HepG2 (cell line): ENCODE measurements around the gene GJD3. TPM values are rescaled to one million over a fixed set of nuclear protein-coding genes. Genes with fewer than 3 reads are reported as not detected.

Experiments used
- CC2D1A ChIP-seq: sonication (generic); formaldehyde crosslinking; IDR thresholded peaks from 2 replicates; pipeline ENCODE4 v1.8.1; 2023; ENCODE audit warnings: mild to moderate bottlenecking, missing genetic modification reagents
- ELK4 ChIP-seq: sonication (generic); formaldehyde crosslinking; IDR thresholded peaks from 2 replicates; pipeline ENCODE4 v1.9.0; 2021; ENCODE audit warnings: missing genetic modification reagents, borderline replicate concordance
- MEIS1 ChIP-seq: sonication (generic); formaldehyde crosslinking; IDR thresholded peaks from 2 replicates; pipeline ENCODE4 v1.9.0; 2021; ENCODE audit warnings: mild to moderate bottlenecking, missing genetic modification reagents, moderate library complexity, borderline replicate concordance
- SIN3A ChIP-seq: IDR thresholded peaks from 2 replicates; pipeline ENCODE4 v1.6.1; 2011; ENCODE audit warnings: low read depth, mild to moderate bottlenecking, control low read depth, low read length, borderline replicate concordance
- ZNF138 ChIP-seq: sonication (generic); formaldehyde crosslinking; IDR thresholded peaks from 2 replicates; pipeline ENCODE4 v1.5.0; 2020; ENCODE audit warnings: mild to moderate bottlenecking, low read depth, missing genetic modification reagents
- ZNF333 ChIP-seq: sonication (generic); formaldehyde crosslinking; IDR thresholded peaks from 2 replicates; pipeline ENCODE4 v1.4.0; 2020; ENCODE audit warnings: mild to moderate bottlenecking, missing genetic modification reagents, borderline replicate concordance
- ZNF354B ChIP-seq: sonication (generic); formaldehyde crosslinking; IDR thresholded peaks from 2 replicates; pipeline ENCODE4 v1.8.0; 2022; ENCODE audit warnings: mild to moderate bottlenecking, missing genetic modification reagents
- polyA plus RNA-seq, 8 experiments: library from polyadenylated mRNA; depleted of rRNA in 3 of 8; stranded (reverse) in 7 of 8; unstranded in 1 of 8; fragments of >200 nt; fragmentation: Illumina TruSeq in 4 of 8; extraction: Trizol in 4 of 8; gene quantifications; 2 replicates each; pipeline versions ENCODE4 v1.2.1 to v1.2.3, GENCODE V29; 2011 to 2016; ENCODE audit warnings: low read depth in 4 of 8, missing spikeins in 1 of 8, mixed read lengths in 1 of 8; ENCODE audit not compliant: insufficient read depth in 1 of 8
- total RNA-seq, 5 experiments: library from RNA; depleted of rRNA; stranded (reverse); fragments of >200 nt; fragmentation: Illumina TruSeq; extraction: Trizol; gene quantifications; 2 replicates each; pipeline ENCODE4 v1.2.3, GENCODE V29; 2016; ENCODE audit warnings: low read depth in 1 of 5
- TF ChIP-seq, protein P1 (sequence below): sonication (generic); formaldehyde crosslinking; IDR thresholded peaks from 2 replicates; pipeline ENCODE4 v1.8.0; 2022; ENCODE audit warnings: mild to moderate bottlenecking, missing genetic modification reagents
- TF ChIP-seq, protein P2 (sequence below): IDR thresholded peaks from 2 replicates; pipeline ENCODE4 v1.6.1; 2016; ENCODE audit warnings: missing compliant biosample characterization, missing genetic modification reagents, borderline replicate concordance
- TF ChIP-seq, protein P3 (sequence below): sonication (generic); formaldehyde crosslinking; IDR thresholded peaks from 2 replicates; pipeline ENCODE4 v1.5.0; 2020; ENCODE audit warnings: mild to moderate bottlenecking, missing genetic modification reagents, borderline replicate concordance
- TF ChIP-seq, protein P4 (sequence below): sonication (generic); formaldehyde crosslinking; IDR thresholded peaks from 2 replicates; pipeline ENCODE4 v1.8.1; 2023; ENCODE audit warnings: mild to moderate bottlenecking, missing genetic modification reagents
- TF ChIP-seq, protein P5 (sequence below): sonication (generic); formaldehyde crosslinking; IDR thresholded peaks from 2 replicates; pipeline ENCODE4 v1.4.0; 2020; ENCODE audit warnings: mild to moderate bottlenecking, missing genetic modification reagents, borderline replicate concordance

Gene GJD3
- total and polyA plus RNA-seq, 2 of the 13 experiments (the other 11 are each of a cell fraction or from before 2014, with no cell fraction given), result not detected

DNA sequence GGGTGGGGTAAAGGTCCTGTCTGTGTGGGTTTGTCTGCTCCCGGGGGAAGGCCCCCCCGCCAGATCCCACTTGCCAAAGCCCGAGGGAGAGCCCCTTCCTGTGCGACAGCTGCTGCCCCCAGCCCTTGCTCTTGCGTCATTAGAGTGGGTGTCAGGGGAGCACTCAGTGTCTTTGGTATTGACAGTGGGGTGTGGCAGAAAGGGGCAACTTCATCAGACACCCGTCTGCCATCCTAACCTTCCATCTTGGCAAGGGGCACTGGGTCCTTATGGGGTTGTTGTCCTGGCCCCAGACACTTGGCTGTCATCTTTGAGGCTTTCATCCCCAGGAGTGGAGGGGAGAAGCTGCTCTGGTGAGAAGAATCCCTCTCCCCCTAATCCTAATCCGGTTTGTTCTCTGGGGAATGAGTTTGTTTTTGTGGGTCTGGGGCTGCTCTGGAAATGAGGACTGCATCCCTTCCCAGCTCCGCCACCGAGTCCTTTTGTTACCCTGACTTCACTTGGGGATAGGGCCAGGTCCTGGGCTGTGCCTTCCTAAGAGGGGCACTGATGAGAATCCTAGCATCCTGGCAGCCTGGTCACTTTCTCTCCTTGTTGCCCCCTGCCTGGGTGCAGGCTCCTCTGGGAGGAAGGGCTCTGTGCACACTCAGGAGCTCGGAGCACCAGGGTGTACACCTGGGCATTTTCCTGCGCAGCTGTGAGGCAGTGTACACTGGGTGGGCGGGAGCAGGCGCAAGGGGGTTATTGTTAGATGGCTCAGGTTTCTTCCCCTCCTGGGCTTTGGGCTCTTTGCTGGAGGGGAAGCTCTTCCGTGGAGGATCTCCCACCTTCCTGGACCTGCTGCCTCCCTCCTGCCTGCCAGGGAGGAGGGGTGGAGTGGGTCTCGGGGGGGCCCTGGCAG, 21.1 kb downstream of the GJD3 start (continued):
- TF ChIP-seq, protein P1, sequence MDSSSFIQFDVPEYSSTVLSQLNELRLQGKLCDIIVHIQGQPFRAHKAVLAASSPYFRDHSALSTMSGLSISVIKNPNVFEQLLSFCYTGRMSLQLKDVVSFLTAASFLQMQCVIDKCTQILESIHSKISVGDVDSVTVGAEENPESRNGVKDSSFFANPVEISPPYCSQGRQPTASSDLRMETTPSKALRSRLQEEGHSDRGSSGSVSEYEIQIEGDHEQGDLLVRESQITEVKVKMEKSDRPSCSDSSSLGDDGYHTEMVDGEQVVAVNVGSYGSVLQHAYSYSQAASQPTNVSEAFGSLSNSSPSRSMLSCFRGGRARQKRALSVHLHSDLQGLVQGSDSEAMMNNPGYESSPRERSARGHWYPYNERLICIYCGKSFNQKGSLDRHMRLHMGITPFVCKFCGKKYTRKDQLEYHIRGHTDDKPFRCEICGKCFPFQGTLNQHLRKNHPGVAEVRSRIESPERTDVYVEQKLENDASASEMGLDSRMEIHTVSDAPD (CRISPR knock-in tag), result no peak
- TF ChIP-seq, protein P2, sequence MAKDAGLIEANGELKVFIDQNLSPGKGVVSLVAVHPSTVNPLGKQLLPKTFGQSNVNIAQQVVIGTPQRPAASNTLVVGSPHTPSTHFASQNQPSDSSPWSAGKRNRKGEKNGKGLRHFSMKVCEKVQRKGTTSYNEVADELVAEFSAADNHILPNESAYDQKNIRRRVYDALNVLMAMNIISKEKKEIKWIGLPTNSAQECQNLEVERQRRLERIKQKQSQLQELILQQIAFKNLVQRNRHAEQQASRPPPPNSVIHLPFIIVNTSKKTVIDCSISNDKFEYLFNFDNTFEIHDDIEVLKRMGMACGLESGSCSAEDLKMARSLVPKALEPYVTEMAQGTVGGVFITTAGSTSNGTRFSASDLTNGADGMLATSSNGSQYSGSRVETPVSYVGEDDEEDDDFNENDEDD (CRISPR knock-in tag), result no peak
- TF ChIP-seq, protein P3, sequence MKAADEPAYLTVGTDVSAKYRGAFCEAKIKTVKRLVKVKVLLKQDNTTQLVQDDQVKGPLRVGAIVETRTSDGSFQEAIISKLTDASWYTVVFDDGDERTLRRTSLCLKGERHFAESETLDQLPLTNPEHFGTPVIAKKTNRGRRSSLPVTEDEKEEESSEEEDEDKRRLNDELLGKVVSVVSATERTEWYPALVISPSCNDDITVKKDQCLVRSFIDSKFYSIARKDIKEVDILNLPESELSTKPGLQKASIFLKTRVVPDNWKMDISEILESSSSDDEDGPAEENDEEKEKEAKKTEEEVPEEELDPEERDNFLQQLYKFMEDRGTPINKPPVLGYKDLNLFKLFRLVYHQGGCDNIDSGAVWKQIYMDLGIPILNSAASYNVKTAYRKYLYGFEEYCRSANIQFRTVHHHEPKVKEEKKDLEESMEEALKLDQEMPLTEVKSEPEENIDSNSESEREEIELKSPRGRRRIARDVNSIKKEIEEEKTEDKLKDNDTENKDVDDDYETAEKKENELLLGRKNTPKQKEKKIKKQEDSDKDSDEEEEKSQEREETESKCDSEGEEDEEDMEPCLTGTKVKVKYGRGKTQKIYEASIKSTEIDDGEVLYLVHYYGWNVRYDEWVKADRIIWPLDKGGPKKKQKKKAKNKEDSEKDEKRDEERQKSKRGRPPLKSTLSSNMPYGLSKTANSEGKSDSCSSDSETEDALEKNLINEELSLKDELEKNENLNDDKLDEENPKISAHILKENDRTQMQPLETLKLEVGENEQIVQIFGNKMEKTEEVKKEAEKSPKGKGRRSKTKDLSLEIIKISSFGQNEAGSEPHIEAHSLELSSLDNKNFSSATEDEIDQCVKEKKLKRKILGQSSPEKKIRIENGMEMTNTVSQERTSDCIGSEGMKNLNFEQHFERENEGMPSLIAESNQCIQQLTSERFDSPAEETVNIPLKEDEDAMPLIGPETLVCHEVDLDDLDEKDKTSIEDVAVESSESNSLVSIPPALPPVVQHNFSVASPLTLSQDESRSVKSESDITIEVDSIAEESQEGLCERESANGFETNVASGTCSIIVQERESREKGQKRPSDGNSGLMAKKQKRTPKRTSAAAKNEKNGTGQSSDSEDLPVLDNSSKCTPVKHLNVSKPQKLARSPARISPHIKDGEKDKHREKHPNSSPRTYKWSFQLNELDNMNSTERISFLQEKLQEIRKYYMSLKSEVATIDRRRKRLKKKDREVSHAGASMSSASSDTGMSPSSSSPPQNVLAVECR (CRISPR knock-in tag), result 0 out of 2 replicates have a peak, but pooled peaks have one; percentile 12
- TF ChIP-seq SIN3A (no peak), ELK4 (CRISPR knock-in tag) (no peak), MEIS1 (CRISPR knock-in tag) (peak; percentile 65; the same call in 1 of the 2 replicates), ZNF138 (CRISPR knock-in tag) (no peak), ZNF333 (CRISPR knock-in tag) (no peak), ZNF354B (no peak), CC2D1A (CRISPR knock-in tag) (no peak)
- TF ChIP-seq, protein P4, sequence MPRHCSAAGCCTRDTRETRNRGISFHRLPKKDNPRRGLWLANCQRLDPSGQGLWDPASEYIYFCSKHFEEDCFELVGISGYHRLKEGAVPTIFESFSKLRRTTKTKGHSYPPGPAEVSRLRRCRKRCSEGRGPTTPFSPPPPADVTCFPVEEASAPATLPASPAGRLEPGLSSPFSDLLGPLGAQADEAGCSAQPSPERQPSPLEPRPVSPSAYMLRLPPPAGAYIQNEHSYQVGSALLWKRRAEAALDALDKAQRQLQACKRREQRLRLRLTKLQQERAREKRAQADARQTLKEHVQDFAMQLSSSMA (CRISPR knock-in tag), result no peak
- TF ChIP-seq, protein P5, sequence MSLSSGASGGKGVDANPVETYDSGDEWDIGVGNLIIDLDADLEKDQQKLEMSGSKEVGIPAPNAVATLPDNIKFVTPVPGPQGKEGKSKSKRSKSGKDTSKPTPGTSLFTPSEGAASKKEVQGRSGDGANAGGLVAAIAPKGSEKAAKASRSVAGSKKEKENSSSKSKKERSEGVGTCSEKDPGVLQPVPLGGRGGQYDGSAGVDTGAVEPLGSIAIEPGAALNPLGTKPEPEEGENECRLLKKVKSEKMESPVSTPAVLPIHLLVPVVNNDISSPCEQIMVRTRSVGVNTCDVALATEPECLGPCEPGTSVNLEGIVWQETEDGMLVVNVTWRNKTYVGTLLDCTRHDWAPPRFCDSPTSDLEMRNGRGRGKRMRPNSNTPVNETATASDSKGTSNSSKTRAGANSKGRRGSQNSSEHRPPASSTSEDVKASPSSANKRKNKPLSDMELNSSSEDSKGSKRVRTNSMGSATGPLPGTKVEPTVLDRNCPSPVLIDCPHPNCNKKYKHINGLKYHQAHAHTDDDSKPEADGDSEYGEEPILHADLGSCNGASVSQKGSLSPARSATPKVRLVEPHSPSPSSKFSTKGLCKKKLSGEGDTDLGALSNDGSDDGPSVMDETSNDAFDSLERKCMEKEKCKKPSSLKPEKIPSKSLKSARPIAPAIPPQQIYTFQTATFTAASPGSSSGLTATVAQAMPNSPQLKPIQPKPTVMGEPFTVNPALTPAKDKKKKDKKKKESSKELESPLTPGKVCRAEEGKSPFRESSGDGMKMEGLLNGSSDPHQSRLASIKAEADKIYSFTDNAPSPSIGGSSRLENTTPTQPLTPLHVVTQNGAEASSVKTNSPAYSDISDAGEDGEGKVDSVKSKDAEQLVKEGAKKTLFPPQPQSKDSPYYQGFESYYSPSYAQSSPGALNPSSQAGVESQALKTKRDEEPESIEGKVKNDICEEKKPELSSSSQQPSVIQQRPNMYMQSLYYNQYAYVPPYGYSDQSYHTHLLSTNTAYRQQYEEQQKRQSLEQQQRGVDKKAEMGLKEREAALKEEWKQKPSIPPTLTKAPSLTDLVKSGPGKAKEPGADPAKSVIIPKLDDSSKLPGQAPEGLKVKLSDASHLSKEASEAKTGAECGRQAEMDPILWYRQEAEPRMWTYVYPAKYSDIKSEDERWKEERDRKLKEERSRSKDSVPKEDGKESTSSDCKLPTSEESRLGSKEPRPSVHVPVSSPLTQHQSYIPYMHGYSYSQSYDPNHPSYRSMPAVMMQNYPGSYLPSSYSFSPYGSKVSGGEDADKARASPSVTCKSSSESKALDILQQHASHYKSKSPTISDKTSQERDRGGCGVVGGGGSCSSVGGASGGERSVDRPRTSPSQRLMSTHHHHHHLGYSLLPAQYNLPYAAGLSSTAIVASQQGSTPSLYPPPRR (CRISPR knock-in tag), result no peak
